Stimulated activated CD4-positive, alpha-beta T cell treated with anti-CD3 and anti-CD28 coated beads, Interleukin-1b, Interleukin-23, amount 100 ng/mL, for 48 hours (primary cell): ENCODE measurements around the gene PPP2CA.

Experiments
- DNase-seq: peaks from one replicate; pipeline ENCODE4 v3.0.0-alpha.2; 2020

Gene PPP2CA

DNA sequence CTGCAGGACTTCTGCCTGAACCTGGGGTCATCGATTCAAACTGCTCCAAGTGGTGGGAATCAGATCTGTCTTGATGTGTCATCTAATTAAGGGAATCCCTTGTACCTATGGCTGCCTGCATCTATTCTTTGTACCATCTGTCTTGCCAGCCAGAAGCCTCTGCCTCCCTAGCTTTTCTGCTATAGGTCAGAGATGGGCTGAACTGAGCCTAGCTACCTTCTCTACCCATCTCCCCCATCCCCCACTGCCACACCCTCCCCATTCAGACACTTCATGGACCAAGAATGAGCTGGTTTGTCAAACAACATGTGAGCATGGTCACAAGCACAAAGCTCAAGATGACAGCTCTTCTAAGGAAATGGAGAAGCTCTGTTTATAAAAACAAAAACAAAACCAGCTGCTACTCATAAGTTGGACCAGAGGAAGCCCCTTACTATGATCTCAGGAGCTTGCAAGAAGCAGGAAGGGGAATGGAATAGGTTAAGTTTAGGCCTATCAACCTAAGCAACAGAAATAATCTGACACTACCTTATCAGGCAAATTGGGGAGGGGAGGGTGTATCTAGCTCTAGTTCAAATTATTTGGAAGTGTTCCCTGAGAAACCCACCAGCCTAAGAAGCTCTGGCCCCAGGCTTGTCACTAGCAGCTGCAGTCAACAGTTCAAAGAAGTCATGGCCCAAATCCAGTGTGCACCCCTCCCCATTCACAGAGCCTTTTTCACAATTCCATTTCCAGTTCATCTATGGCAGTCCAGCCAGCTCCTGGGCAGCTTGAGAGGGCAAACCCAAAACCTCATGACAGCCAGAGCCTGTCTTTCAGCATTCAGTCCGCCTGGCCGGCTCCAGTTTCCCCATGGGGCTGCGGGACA, 79.0 kb downstream of the PPP2CA start:
- DNase-seq, result no peak

DNA sequence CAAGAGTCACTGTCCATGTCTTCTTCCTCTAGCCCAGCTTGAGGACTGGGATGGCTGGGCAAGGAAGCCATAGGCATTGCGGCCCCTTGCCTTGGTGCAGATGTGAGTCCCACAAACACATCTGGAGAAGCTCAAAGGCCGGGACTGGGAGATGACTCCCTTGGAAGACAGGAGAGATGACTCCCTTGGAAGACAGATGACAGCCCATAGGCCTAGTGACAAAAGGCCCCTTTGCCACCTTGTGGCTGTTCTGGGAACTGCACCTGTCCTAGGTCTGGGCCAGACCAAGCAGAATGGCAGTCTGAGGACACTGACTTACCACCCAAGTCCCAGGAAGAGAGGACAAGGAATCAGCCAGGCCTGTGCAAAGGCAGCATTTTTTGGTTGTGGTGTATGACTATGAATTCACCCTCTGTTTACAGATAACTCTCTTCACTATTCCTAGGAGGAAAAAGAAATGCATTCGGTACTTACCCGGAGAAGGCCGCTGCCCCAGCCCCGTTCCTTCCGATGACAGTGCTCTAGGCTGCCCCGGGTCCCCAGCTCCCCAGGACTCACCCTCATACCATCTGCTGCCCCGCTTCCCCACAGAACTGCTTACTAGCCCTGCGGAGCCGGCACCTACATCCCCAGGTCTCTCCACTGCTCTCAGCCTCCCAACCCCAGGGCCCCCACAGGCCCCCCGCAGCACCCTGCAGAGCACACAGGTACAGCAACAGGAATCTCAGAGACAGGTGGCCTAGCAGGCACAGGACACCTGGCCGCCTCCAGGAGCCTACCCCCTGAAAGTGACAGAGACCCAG, 79.9 kb downstream of the PPP2CA start:
- DNase-seq, result peak; percentile 79

- DNase-seq, result no peak
Observed at GRCh38 chr5:134145041-134145757, 80.7 kb downstream of the PPP2CA start.
